HG03175 (cell line): ENCODE data around the gene IGFBP1.

Experiments used
- ATAC-seq: cut with Tn5 transposase; IDR thresholded peaks from one replicate; pipeline ENCODE4 v1.9.1; 2021; ENCODE audit warnings: mild to moderate bottlenecking, moderate library complexity; ENCODE audit not compliant: unreplicated experiment

Gene IGFBP1

GRCh38 chr7:45880433-45880860 lies 7.8 kb upstream of the IGFBP1 start:
- ATAC-seq: no peak

DNA sequence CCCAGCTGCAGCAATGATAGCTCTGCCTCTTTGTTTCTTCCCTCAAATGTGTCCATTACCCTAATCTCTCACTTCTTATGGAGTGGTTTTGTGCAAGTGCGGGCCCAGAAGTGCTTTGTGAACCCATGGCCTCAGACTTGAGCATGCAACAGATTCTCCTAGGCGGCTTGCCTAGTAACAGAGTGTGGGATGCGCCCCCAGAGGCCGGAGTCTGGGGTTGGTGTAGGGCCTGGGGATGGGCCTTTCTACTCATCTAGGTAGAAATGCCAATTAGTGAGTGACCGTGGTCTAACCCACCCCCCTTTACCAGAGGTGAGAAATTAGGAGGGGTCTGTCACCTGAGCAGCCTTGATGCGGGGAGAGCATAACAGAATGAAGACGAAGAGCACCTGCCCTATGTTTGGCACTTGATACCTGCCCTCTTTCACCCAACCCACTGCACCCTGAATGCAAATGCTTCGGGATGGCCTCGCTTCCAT lies 7.0 kb upstream of the IGFBP1 start:
- no peak for ATAC-seq

GRCh38 chr7:45881759-45882464 lies 6.4 kb upstream of the IGFBP1 start:
- no peak for ATAC-seq

DNA sequence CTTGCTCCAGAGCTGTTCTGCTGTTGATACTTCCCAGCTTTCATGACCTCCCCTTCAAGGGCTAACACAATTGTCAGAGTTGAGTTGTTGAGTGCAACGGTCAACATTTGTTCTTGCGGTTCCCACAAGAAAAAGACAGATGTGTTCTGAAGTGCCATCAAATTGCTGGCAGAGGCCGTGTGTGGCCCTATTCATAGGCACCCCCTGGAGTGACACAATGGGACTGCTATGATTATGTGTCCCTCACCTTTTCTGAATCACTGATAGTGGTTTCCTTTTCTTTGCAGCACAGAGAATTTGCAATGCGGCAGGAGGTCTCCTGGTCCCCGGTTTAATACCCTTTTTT lies 5.8 kb upstream of the IGFBP1 start:
- ATAC-seq: no peak

DNA sequence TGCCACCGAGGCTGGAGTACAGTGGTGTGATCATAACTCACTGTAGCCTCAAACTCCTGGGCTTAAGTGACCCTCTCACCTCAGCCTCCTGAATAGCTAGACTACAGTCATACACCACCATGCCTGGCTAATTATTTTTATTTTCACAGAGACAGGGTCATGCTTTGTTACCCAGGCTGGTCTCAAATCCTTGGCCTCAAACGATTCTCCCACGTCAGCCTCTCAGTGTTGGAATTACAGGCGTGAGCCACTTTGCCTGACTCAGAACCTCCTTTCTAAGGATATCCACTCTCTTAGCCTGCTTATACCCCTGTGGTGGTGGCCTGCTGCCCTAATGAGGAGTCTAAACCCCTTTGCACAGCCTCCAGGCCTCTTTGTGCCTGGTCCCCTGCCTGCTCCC lies 4.2 kb upstream of the IGFBP1 start:
- ATAC-seq: no peak

GRCh38 chr7:45885264-45885882 lies 2.9 kb upstream of the IGFBP1 start:
- ATAC-seq: no peak

DNA sequence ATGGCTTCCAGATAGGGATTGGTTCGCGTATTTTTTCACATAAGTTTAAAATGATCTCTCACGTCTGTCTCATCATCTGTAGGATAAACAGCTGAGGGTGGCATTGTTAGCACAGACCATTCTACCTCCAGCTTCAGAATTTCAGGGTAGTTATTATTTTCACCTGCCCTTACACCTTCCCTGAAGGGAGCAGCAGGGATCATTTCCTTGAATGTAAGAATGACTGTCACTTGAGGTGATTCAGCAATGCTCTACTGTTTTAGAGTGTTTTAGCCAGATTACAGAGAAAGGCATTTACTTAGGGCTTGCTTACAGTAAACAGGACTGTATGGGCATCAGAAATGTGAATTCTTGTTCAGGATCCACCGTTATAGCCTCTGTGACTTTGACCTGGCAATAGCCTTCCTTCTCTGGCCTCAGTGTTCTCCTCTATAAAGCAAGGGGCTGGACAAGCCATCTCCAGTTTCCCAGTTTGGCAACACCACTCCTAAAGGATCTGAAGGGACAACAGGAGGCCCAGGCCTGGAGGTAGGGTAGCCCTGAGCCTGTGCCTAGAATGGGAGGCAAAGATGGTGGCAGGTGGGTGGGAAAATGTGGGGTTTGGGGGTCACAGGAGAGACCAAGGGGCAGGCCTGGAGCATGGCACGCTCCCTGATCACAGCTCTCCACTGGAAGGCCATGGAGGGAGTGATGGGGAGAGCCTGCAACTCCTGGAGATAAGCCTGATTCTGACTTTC lies 1.2 kb upstream of the IGFBP1 start:
- no peak for ATAC-seq

DNA sequence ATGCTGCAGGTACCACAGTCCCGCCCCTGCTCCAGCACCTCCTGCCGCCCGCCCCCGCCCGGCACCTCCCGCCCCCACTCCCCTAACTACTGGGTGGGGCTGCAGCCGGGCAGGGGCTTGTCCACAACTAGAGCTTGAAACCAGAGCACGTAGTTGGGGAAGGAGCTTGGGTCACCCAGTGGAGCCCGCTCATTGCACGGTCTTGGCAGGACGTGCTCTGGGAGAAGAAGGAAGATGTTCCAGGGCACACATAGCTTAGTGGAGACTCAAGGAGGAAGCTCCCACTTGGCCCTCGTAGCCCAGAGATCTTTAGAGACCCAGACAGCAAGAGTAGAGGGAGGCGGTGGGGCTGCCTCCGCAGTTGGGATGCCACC lies 692 bp downstream of the IGFBP1 start:
- no peak for ATAC-seq

DNA sequence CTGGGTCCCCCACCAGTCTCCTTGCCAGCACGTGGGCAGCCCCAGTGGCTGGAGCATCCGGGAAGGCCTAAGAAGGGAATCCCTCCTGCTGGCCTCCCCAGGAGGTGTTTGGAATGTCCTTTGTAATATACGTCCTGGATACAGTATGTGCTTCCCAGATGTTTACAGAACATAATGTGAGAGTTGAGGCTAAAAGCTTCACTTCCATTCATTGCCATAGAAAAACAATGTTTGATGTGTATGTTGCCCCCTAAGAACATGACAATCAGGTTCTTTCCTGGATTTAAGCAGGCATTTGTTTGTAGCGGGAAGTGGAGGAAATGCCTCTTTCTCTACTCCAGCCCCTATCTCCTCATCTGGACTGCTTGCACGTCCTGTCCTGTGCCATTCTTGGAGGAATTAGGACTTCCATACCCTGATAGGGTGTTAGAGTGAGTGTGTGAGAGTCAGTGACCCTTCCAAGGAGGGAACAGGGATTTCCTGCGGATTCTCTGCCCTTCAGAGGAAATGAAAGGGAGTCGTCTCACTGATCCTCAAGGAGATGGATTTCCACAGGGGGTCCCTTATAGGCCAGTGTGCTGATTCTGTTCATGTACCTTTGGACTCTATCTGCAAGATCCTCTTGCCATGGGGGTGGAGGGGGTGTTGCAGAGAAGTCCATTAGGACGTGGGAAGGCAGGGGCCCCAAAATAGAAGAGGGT lies 1.2 kb downstream of the IGFBP1 start:
- ATAC-seq: no peak

- ATAC-seq: no peak
These were observed 2.0 kb downstream of the IGFBP1 start for GRCh38 chr7:45890125-45890901.

DNA sequence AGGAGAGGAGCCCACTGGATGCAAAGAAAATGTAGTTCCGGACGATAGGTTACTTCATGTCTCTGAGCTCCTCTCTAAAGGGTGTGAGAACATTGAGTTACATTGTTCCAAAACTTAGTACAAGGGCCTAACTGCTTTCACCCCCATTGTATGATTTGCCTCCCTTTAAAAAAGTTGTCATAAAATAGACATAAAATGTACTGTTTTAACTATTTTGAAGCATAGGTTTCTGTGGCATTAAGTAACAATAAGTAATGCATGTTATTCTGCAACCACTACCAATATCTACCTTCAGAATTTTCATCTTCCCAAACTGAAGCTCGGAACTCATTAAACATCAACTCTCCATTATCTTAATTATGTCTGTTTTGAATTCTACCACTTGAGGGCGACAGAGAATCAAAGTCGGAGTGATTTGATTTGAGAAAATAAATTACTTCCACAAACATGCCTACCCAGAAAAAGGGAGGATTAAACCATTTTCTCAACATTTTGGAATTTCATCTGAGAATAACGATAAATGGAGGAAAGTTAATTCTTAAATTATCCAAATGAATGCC lies 2.7 kb downstream of the IGFBP1 start:
- ATAC-seq: no peak

- no peak for ATAC-seq
These were observed 3.4 kb downstream of the IGFBP1 start for GRCh38 chr7:45891462-45892402.

- ATAC-seq: no peak
These were observed 4.2 kb downstream of the IGFBP1 start for GRCh38 chr7:45892407-45893035.

DNA sequence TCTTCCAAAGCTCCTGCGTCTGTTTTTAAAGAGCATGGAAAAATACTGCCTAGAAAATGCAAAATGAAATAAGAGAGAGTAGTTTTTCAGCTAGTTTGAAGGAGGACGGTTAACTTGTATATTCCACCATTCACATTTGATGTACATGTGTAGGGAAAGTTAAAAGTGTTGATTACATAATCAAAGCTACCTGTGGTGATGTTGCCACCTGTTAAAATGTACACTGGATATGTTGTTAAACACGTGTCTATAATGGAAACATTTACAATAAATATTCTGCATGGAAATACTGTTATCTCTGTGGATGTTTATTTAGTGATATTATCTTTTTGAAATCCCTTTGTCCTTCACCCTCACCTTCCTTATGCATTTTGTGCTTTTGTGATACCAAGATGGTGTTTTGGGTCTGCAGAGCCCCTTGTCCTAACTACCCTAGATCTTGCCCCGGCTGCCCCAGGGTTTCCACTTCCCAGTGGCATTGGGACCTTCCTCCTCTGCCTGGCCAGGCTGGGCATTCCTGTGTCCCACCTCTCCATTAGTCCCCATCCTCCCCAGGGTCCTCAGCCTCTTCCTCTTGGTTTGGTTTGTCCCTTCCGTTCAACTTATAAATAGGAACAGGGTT lies 5.2 kb downstream of the IGFBP1 start:
- no peak for ATAC-seq

GRCh38 chr7:45893996-45894664 lies 5.8 kb downstream of the IGFBP1 start:
- ATAC-seq: no peak

GRCh38 chr7:45894665-45895062 lies 6.4 kb downstream of the IGFBP1 start:
- no peak for ATAC-seq

DNA sequence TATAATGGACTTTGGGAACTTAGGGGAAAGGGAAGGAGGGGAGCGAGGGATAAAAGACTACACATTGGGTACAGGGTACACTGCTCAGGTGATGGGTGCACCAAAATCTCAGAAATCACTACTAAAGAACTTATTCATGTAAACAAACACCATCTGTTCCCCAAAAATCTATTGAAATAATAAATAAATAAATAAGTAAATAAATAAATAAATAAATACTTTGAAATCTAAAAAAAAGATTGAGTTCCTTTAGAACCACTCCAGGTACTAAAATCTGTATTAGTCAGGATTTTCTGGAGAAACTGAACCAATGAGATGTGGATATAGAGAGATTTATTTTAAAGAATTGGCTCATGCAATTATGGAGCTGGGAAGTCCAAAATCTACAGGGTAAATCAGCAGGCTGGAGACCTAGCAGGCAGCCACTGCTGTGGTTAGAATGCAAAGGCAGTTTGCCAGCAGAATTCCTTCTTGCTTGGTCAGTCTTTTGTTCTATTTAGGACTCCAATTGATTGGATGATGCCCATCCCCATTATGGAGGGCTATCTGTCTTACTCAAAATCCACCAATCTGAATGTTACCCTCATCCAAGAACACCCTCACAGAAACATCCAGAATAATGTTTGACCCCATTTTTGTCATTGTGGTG lies 8.9 kb downstream of the IGFBP1 start:
- no peak for ATAC-seq
